HuH-7 (cell line): ENCODE measurements around the gene ZNF780B.
"Not testable (repeated sequence)": the region's sequence is repeated elsewhere in the genome, so short reads cannot be mapped to it uniquely, and the experiment has no call there.

Experiments
- DNase-seq: peaks from one replicate; pipeline ENCODE4 v3.0.0; 2011; ENCODE audit warnings: low spot score

Gene ZNF780B

DNA sequence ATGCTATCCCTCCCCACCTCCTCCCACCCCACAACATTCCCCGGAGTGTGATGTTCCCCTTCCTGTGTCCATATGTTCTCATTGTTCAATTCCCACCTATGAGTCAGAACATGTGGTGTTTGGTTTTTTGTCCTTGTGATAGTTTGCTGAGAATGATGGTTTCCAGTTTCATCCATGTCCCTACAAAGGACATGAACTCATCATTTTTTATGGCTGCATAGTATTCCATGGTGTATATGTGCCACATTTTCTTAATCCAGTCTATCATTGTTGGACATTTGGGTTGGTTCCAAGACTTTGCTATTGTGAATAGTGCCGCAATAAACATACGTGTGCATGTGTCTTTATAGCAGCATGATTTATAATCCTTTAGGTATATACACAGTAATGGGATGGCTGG, 18.0 kb downstream of the ZNF780B start:
- DNase-seq = not testable (repeated sequence)

DNA sequence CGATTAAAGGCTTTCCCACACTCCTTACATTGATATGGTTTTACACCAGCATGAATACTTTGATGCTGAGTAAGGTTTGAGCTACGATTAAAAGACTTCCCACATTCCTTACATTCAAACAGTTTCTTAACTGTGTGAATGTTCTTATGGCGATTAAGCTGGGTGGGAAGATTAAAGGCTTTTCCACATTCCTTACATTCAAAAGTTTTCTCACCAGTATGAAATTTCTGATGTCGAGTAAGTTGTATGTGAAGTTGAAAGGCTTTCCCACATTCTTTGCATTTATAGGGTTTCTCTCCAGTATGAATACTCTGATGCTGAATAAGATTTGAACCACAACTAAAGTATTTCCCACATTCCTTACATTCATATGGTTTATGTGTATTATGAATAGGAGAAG, 20.0 kb downstream of the ZNF780B start:
- no peak for DNase-seq

DNA sequence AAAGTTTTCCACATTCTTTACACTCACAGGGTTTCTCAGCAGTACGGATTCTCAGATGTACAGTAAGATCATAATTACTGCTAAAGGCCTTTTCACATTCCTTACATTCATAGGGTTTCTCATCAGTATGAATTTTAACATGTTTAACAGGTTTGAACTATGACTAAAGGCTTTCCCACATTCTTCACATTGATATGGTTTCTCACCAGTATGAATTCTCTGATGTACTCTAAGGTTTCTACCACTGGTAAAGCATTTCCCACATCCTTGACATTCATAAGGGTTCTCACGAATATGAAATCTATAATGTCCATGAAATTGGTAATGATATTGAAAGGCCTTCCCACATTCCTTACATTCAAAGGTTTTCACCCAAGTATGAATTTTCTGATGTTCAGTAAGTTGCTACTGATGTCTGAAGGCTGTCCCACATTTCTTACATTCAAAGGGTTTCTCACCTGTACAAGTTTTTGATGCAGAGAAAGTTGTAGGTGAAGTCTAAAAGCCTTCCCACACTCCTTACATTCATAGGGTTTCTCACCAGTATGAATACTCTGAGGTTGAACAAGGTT, 22.0 kb downstream of the ZNF780B start:
- no peak for DNase-seq

DNA sequence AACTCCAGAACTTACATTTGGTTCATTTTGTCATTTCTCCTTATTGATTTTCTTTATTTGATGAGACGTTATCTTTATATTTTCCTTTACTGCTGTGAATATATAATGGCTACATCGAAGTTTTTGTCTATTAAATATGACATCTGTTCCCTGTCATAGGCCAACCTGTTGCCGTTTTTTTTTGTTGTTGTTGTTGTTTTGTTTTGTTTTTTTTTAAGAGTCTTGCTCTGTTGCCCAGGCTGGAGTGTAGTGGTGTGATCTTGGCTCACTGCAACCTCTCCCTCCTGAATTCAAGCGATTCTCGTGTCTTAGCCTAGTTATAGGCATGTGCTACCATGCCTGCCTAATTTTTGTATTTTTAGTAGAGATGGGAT, 29.4 kb downstream of the ZNF780B start:
- DNase-seq = no peak

DNA sequence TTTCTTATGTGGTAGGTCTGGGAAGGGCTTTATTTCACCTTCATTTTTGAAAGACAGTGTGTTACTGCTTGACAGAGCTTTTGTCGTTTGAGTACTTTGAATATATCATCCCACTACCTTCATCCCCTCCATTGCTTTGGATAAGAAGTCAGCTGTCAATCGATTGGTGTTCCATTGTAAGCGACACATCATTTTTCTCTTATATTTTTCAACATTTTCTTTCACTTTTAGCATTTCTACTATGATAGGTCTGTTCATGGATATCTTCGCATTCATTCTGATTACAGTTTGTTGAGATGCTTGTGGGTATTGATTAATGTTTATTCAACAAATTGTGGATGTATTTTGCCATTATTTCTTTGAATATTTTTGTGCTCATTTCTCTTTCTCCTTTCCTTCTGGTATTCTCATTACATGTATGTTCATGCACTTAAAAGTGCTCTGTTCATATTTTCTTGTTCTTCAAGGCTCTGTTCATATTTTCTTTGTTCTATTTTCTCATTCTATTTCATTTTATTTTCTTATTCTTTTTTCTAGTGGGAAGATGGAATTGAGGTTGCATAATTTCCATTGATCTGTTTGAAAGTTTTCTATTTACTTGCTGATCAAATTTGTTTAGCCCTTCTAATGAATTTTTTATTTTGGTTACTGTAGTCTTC, 30.0 kb downstream of the ZNF780B start:
- no peak for DNase-seq

DNA sequence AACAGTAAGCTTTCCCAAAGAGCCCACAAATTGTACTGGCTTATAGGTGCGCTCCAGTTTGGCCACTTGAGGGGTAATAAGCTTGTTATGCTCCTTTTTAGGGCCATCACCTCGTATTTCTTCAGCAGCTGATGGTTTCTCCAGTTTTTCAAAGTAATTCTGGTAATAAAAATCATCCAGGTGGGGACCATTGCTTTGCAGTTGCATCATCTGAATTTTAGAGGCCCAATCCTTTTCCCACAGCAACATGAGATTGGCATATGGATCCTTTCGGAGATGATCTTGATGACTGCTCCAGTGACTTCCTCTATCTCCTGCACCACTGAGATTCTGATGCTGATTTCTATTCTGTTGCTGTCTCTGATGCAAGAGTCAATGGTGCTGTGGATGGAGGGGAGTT, 32.1 kb downstream of the ZNF780B start:
- DNase-seq = no peak

DNA sequence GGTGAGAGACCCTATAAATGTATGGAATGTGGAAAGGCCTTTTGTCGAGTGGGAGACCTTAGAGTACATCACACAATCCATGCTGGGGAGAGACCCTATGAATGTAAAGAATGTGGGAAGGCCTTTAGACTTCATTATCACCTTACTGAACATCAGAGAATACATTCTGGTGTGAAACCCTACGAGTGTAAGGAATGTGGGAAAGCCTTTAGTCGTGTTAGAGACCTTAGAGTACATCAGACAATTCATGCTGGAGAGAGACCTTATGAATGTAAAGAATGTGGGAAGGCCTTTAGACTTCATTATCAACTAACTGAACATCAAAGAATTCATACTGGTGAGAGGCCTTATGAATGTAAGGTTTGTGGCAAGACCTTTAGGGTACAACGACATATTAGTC, 42.0 kb downstream of the ZNF780B start:
- DNase-seq = no peak

DNA sequence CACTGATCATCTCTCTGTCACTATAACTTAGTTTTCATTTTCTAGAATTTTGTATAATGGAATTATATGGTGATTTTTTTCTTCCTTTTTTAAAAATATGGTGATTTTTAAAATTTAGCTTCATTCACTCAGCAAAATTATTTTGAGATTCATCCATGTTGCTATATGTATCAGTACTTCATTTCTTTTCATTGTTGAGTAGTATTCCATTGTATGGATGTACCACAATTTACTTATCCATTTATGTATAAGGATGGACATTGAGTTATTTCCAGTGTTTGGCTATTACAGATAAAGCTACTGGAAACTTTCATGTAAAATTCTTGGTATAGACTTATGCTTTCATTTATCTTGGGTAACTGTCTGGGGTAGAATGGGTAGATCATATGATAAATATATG, 46.4 kb downstream of the ZNF780B start:
- no peak for DNase-seq

DNA sequence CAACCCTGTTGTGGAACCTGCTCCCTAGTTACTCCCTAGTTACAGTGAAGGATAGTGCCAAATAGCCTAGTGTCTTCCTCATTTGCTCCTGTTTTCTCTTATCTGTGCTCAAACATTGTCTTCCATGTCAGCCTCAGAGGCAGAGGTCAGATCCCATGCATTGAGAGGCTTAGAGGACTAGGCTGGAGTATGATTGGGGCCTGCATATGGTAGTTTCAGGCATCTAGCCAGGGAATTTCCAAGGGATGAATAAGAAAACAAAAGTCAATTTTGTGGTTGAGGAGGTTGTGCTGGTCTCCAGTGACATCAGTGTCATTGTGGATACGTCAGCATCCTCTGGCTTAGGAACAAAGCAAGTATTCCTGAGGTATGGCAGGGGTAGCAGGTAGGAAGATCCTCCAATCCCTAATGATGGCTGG, 49.7 kb downstream of the ZNF780B start:
- no peak for DNase-seq

DNA sequence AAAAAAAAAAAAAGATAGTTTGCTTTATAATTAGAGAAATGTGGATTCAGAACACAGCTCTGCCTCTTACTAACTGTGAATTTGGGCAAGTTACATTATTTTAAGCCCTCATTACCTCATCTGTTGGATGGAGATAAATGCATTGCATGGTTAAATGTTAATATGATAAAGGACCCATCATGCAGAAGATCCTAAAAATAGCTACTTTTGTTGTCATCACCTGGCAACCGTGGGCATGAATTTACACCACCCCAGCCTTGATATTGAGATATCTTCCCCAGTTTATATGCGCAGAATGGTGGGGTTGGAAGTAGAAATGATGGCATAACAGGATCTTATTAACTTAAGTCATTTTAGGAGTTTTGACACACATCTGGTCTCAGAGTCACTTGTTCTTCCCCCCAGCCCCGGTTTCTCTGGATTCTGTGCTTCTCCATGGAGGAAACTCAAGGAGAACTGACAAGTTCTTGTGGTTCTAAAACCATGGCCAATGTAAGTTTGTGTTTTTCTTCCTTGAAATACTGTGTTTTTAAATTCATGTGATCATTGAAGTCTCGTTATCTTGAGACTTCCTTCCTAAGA, 50.2 kb downstream of the ZNF780B start:
- DNase-seq = no peak

DNA sequence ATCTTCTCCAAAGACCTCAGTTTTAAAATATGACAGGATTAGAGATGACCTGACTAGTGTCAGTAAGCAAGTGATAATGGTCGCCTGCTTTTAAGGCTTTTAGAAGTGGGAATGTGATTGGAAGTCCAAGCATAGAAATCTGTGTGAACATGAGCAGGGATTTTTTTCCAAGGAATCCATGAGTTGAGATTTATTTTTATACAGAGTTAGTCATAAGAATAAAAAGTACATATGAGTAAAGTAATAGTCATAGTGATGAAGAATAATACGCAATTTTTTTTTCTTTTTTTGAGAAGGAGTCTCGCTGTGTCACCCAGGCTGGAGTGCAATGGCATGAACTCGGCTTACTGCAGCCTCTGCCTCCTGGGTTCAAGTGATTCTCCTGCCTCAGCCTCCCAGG, 57.5 kb downstream of the ZNF780B start:
- DNase-seq = no peak

DNA sequence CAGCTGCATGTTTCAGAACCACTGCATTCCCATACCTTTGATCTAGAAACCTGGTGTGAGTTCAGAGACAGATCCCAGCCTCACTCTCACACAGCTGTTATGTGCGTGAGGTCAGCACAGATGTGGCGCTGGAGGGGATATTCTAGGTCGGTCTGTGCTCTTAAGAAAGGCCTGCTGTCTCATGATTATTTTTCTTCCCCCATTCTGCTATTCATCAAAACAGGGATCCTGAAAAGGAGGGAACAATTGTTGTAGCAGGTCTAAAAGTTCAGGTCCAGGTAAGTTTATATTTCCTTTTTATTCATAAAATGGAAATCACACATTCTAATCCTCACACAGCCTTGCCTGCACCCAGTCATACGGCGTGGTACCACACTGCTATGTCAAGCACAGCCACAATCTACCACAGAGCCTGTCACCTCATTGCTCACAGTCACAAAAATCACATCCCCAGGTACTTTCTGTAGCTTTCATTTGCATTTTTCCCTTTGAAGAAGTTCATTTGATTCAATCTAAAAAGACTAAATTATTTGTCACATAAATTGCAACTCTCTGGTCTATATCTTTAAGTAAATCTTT, 58.3 kb downstream of the ZNF780B start:
- no peak for DNase-seq

DNA sequence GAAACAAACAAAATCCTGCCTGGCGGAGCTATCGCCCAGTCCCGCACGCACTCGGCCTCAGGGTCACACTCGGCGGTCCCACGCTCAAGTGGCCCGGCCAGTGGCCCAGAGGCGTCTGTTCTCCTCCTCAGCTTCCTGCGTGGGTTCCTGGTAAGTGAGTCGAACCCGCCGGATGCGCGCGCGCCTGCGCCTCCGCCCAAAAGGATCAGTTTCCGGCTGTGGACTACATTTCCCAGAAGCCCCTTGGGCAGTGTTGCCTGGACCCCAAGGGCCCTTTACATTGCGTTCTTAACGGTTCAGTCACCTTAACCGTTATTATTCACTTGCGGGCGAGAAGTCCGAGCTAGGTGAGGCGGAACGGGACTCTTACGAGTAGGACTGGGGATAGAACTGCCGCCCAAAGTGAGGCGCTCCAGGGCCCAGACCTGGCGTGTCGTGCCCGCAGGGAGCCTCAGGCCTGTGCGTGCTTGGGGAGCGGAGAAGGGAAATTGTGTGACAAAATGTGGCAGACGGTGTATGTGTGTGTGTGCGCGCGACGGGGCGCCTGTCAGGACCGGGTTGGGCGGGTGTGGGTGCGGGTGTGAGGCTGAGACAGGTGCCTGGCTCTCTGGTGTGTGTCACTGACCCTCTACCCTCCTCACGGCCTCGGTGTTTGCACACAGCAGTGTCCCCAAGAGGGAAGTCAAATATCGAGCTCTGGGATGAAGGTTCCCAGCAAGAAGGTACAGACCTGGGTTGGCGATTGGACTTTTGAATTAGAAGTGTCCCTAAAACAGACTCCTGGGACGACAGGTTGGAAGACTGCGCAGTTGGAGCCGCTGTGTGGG, 59.0 kb downstream of the ZNF780B start, which contains the start of gene ZNF546:
ZNF546 (plus strand) TSS at position 250 of the 827 bp plus-strand sequence. CDS start 1,267 bp downstream, outside the sequence.
- peak; percentile 93 for DNase-seq

DNA sequence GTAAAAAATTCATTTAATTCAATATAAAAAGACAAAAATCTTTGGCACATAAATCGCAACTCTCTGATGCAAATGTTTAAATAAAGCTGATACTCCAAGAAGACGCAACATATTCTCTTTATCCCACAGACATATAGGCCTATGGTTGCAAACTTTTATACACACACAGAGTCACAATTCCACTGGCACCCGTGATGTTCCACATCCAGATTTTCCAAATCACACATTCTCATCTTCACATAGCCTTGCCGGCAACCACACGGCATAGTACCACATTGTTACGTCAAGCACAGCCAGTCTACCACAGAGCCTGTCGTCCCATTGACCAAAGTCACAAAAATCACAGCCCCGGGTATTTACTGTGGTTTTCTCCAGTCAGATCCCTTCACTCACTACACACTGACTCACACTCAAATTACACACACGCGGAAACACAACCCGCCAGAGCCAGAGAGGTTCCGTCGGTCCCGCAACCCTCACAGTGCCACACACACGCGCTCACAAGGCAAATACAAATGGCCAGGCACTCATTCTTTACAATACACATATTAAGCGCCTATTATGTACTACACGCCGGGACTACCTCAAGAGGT, 59.7 kb downstream of the ZNF780B start:
- DNase-seq = peak; percentile 28

DNA sequence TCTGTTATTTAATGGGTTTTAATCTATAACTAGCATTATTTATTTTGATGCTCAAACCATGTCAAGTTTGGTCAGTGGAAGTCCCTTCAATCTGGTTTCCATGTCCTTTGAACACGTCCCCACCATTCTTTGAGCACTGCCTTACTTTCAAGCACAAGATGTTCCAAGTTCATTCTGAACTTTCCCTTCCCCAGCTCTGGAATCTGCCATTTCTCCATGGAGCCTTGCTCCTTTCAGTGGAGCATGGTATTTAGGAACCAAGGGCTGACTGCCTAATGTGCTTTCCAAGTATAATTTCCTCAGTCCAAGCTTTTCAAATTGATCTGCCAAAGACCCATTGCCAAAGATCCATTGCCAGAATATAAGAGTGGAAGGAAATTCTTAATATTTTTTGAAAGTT, 60.2 kb downstream of the ZNF780B start:
- DNase-seq = no peak

DNA sequence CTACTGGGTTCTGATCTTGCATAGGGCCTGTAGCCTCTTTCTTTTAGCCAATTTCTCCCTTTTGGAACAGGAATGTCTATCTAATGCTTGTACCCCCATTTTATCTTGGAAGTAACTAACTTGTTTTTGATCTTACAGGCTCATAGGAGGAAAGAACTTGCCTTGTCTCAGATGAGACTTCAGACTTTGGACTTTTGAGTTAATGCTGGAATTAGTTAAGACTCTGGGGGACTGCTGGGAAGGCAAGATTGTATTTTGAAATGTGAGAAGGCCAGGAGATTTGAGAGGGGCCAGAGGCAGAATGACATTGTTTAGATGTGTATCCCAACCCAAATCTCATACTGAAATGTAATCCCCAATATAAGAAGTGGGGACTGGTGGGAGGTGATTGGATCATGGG, 61.7 kb downstream of the ZNF780B start:
- DNase-seq = no peak

DNA sequence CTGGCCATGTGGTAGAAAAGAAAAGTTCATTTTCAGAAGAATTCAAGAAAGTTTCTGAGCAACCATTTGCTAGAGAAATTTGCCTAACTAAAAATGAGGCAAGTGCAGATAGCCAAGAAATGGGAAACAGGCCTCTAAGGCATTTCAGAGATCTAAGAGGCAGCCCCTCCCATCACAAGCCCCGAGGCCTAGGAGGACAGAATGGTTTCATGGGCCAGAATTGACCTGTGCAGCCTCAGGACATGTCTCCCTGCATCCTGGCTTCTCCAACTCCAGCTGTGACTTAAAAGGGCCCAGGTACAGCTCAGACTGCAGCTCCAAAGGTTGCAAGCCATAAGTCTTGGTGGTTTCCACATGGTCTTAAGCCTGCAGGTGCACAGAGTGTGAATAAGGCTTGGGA, 62.4 kb downstream of the ZNF780B start:
- DNase-seq = no peak

DNA sequence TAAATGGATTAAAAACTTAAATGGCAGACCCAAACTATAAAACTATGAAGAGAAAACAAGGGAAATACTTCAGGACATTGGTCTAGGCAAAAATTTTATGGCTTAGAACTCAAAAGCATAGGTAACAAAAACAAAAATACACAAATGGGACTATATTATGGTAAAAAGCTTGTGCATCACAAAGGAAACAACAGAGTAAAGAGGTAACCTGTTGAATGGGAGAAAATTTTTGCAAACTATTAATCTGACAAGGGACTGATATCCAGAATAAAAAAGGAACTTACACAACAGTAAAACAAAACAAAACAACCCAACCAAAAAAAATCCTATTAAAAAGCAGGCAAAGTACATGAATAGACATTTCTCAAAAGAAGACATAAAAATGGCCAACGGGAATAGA, 68.4 kb downstream of the ZNF780B start:
- DNase-seq = no peak

DNA sequence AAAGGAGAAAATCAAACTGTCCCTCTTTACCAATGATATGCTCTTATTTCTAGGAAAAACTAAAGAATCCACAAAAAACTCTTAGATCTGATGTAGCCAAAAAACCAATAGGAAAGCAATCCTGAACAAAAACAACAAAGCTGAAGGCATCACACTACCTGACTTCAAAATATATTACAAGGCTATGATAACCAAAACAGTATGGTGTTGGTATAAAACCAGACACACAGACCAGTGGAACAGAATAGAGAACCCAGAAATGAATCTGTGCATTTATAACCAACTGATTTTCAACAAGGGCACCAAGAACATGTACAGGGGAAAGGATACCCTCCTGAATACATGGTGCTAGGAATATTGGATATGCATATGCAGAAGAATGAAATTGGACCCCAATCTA, 68.9 kb downstream of the ZNF780B start:
- DNase-seq = no peak

DNA sequence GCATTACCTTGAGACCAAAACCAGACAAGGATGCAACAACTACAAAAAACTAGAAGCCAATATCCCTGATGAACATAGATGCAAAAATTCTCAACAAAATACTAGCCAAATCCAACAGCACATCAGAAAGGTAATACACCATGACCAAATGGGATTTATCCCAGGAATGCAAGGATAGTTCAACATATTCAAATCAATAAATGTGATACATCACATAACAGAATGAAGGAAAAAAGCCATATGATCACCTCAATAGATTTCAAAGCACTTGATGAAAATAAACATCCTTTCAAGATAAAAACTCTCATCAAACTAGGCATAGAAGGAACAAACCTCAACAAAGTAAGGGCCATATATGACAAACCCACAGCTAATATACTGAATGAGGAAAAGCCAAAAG, 69.4 kb downstream of the ZNF780B start:
- no peak for DNase-seq

DNA sequence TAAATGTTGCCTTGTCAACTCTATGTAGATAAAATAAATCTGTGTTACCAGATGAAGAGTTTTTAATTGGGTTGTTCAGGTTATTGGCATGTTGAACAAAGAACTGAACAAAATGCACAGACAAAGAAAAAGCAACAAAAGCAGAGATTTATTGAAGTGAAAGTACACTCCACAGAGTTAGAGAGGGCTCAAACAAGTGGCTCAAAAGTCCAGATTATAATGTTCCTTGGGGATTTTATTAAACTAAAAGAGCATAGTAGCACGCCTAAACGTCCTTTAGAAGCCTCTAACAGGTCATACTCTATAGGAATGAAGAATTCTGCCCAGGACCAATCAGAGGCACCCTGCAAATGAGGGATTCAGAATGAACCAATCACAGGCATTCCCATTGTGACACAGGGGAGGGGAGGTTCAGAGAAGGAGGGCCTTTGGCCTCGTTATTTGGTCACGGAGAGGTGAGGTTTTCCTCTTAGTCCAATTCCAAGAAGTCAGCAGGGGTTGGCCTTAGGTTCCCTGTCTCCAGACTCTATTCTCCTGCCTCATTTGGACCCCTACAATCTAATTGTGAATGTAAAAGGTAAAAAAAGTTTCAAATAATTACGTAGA, 72.2 kb downstream of the ZNF780B start:
- no peak for DNase-seq

DNA sequence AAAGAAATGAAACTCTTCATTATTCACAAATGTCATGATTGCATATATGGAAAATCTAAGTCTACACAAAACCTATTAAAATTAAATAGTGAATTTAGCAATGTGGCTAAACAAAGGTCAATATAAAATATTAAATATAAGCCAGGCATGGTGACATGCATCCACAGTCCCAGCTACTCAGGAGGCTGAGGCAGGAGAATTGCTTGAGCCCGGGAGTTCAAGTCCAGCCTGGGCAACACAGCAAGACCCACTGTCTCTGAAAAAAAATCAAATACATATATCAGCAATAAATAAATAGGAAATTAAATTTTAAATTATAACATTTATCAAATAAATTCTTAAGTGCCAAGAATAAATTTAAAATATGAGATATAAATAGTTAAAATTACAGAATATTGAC, 73.1 kb downstream of the ZNF780B start:
- DNase-seq = no peak
